Keratinocyte (primary cell): Measurements from ENCODE around the gene GNAL.

Source experiments
- EZH2 ChIP-seq: IDR thresholded peaks from one replicate; pipeline ENCODE4 v1.6.1; 2012; ENCODE audit warnings: inconsistent platforms, mild to moderate bottlenecking, low read length, moderate library complexity
- TF ChIP-seq, protein P1 (sequence below), 3 experiments: IDR thresholded peaks in 1 of 3; conservative IDR thresholded peaks in 1 of 3; optimal IDR thresholded peaks in 1 of 3; 2 replicates in 2 of 3; 3 replicates in 1 of 3; pipeline versions ENCODE3 to v1.5.1; 2011; ENCODE audit warnings: low read length in 3 of 3, mild to moderate bottlenecking in 3 of 3, moderate library complexity in 2 of 3, control low read depth in 1 of 3, inconsistent platforms in 1 of 3; ENCODE audit not compliant: insufficient read depth in 2 of 3; ENCODE audit errors: extremely low read depth in 1 of 3

DNA sequence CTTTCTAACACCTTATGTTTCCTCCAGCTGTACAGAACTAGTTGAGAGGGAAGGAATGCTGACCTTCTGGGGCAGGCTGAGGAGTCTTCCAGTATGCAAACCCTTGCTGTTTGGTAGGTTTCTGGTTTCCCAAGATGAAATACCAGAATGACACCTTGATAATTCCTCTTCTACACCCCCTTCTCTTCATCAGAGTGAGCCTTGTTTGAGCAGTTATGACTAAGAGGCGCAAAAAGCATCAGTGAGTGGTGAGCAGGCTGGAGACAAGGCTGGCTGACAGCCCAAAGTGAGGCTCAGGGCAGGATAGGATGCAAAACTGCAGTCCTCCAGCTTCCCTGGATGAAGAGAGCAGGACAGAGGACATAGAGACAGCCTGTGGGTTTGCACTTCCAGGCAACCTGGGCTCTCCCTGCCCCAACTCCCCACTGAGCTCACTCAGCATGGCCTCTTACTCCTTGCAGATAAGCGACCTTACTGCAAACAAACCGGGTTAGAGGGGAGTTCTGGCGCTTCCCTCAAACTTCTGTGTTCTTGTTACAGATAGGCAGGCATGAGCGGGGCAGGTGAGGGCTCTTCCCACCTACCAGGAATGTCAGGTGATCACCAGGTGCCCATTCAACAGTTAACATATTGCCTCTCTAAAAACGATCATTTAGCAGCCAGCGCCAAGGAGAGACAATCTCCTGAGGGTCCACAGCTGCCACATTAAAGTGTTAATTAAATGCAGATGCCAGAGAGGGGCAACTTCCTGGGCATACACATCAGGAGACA is 213.6 kb downstream of the GNAL start:
- TF ChIP-seq, protein P1, sequence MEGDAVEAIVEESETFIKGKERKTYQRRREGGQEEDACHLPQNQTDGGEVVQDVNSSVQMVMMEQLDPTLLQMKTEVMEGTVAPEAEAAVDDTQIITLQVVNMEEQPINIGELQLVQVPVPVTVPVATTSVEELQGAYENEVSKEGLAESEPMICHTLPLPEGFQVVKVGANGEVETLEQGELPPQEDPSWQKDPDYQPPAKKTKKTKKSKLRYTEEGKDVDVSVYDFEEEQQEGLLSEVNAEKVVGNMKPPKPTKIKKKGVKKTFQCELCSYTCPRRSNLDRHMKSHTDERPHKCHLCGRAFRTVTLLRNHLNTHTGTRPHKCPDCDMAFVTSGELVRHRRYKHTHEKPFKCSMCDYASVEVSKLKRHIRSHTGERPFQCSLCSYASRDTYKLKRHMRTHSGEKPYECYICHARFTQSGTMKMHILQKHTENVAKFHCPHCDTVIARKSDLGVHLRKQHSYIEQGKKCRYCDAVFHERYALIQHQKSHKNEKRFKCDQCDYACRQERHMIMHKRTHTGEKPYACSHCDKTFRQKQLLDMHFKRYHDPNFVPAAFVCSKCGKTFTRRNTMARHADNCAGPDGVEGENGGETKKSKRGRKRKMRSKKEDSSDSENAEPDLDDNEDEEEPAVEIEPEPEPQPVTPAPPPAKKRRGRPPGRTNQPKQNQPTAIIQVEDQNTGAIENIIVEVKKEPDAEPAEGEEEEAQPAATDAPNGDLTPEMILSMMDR (optimal IDR thresholded peaks at IDR 0.05 in 1 of 3, IDR thresholded peaks at IDR 0.05 in 1 of 3, conservative IDR thresholded peaks at IDR 0.05 in 1 of 3; ENCODE audit: extremely low read depth in 1 of 3, insufficient read depth in 2 of 3, low read length in 3 of 3), result no peak
- TF ChIP-seq EZH2, result no peak
